ENCODE data around the gene NOTO.

GRCh38 chr2:73217160-73217559, 14.8 kb downstream of the NOTO start:
- no peak for TF ChIP-seq ARNT (IDR thresholded peaks at IDR 0.05)
- no peak for TF ChIP-seq FOXM1 (IDR thresholded peaks at IDR 0.05; ENCODE audit: borderline replicate concordance)

Measured in HEK293T (cell line).